Loucy (cell line): ENCODE measurements around the gene PLXNA4.

Experiments
- H2AFZ ChIP-seq: fragments of 200-600 bp; sonication (generic); 2 replicates; pipeline ENCODE4 v1.6.0; 2016; ENCODE audit warnings: antibody characterized with exemption, mild to moderate bottlenecking, low read length, moderate library complexity
- H3F3A ChIP-seq: fragments of 200-600 bp; 2 replicates; pipeline ENCODE4 v1.6.0; 2016; ENCODE audit warnings: antibody characterized with exemption, low read depth, mild to moderate bottlenecking
- H3K27me3 ChIP-seq: fragments of 200-600 bp; sonication (generic); 2 replicates; pipeline ENCODE4 v1.6.1; 2014; ENCODE audit warnings: low read length, mild to moderate bottlenecking; ENCODE audit not compliant: insufficient read depth, poor library complexity, severe bottlenecking
- H3K36me3 ChIP-seq: fragments of 200-600 bp; sonication (generic); 2 replicates; pipeline ENCODE4 v1.6.1; 2016; ENCODE audit warnings: low read length; ENCODE audit not compliant: insufficient read depth
- H3K4me1 ChIP-seq: fragments of 200-600 bp; sonication (generic); 2 replicates; pipeline ENCODE4 v1.5.1; 2014; ENCODE audit warnings: low read length, mild to moderate bottlenecking; ENCODE audit not compliant: insufficient read depth, poor library complexity, severe bottlenecking
- H3K4me2 ChIP-seq: fragments of 200-600 bp; sonication (generic); 2 replicates; pipeline ENCODE4 v1.6.0; 2014; ENCODE audit warnings: antibody characterized with exemption, low read length, low read depth, mild to moderate bottlenecking; ENCODE audit not compliant: poor library complexity, severe bottlenecking
- H3K4me3 ChIP-seq: fragments of 200-600 bp; sonication (generic); 2 replicates; pipeline ENCODE4 v1.5.1; 2014; ENCODE audit warnings: low read length, mild to moderate bottlenecking, mixed read lengths; ENCODE audit not compliant: poor library complexity, severe bottlenecking
- H3K79me2 ChIP-seq: fragments of 200-600 bp; sonication (generic); 2 replicates; pipeline ENCODE4 v1.6.1; 2014; ENCODE audit warnings: low read length; ENCODE audit not compliant: insufficient read depth
- H3K9ac ChIP-seq: fragments of 200-600 bp; sonication (generic); 2 replicates; pipeline ENCODE4 v1.6.0; 2014; ENCODE audit warnings: mild to moderate bottlenecking, low read depth, low read length, moderate library complexity; ENCODE audit not compliant: poor library complexity, severe bottlenecking
- H3K9me2 ChIP-seq: fragments of 200-600 bp; sonication (generic); replicated peaks from 2 replicates; pipeline ENCODE4 v1.6.1; 2016; ENCODE audit warnings: low read depth, low read length, mixed read lengths
- H3K9me3 ChIP-seq: fragments of 200-600 bp; sonication (generic); 2 replicates; pipeline ENCODE4 v1.6.1; 2014; ENCODE audit warnings: mild to moderate bottlenecking, antibody characterized with exemption, low read length, low read depth; ENCODE audit not compliant: insufficient read depth
- H4K20me1 ChIP-seq: fragments of 200-600 bp; sonication (generic); 2 replicates; pipeline ENCODE4 v1.6.0; 2014; ENCODE audit warnings: antibody characterized with exemption, low read length, mild to moderate bottlenecking; ENCODE audit not compliant: insufficient read depth, poor library complexity, severe bottlenecking
- EZH2phosphoT487 ChIP-seq: fragments of 200-600 bp; IDR thresholded peaks from 2 replicates; pipeline ENCODE4 v1.6.1; 2018; ENCODE audit warnings: antibody characterized with exemption, mild to moderate bottlenecking, moderate library complexity, borderline replicate concordance
- TF ChIP-seq, protein P1 (sequence below): fragments of 200-600 bp; sonication (generic); conservative IDR thresholded peaks from 2 replicates; pipeline ENCODE4 v1.5.1; 2014; ENCODE audit warnings: mild to moderate bottlenecking, antibody characterized with exemption, low read length

Gene PLXNA4

DNA sequence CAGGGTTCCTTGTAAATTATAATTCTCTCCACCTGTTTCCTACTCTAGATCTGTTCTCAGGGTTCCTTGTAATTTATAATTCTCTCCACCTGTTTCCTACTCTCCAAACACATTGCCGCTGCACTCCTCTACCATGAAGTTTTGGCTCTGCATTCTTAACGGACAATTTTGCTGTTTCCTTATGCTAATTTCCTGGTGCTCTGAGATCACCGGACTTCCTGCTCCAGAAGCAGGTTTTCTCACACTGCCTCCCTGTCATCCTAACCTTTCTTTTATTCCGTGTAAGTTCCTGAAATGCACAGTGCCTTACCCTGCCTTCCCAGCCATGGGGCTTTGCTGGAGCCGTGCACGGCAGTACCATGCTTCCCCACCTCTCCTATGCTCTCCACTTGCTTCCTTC lies 256.8 kb downstream of the PLXNA4 start:
- Histone ChIP-seq H2AFZ (no peak overlapping the region), H3K4me3 (no peak overlapping the region), H3K9ac (peak overlapping the region; percentile 42), H3K36me3 (no peaks in the 10 kb centered on the region), H3K4me2 (peak overlapping the region; percentile 65), H4K20me1 (no peaks in the 10 kb centered on the region), H3K9me2 (no peaks in the 10 kb centered on the region), H3F3A (no peaks in the 10 kb centered on the region), H3K9me3 (no peaks in the 10 kb centered on the region), H3K4me1 (peaks cover 4% of the 10 kb centered on the region), H3K27me3 (no peaks in the 10 kb centered on the region), H3K79me2 (no peaks in the 10 kb centered on the region)
- TF ChIP-seq, protein P1, sequence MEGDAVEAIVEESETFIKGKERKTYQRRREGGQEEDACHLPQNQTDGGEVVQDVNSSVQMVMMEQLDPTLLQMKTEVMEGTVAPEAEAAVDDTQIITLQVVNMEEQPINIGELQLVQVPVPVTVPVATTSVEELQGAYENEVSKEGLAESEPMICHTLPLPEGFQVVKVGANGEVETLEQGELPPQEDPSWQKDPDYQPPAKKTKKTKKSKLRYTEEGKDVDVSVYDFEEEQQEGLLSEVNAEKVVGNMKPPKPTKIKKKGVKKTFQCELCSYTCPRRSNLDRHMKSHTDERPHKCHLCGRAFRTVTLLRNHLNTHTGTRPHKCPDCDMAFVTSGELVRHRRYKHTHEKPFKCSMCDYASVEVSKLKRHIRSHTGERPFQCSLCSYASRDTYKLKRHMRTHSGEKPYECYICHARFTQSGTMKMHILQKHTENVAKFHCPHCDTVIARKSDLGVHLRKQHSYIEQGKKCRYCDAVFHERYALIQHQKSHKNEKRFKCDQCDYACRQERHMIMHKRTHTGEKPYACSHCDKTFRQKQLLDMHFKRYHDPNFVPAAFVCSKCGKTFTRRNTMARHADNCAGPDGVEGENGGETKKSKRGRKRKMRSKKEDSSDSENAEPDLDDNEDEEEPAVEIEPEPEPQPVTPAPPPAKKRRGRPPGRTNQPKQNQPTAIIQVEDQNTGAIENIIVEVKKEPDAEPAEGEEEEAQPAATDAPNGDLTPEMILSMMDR: no peak

DNA sequence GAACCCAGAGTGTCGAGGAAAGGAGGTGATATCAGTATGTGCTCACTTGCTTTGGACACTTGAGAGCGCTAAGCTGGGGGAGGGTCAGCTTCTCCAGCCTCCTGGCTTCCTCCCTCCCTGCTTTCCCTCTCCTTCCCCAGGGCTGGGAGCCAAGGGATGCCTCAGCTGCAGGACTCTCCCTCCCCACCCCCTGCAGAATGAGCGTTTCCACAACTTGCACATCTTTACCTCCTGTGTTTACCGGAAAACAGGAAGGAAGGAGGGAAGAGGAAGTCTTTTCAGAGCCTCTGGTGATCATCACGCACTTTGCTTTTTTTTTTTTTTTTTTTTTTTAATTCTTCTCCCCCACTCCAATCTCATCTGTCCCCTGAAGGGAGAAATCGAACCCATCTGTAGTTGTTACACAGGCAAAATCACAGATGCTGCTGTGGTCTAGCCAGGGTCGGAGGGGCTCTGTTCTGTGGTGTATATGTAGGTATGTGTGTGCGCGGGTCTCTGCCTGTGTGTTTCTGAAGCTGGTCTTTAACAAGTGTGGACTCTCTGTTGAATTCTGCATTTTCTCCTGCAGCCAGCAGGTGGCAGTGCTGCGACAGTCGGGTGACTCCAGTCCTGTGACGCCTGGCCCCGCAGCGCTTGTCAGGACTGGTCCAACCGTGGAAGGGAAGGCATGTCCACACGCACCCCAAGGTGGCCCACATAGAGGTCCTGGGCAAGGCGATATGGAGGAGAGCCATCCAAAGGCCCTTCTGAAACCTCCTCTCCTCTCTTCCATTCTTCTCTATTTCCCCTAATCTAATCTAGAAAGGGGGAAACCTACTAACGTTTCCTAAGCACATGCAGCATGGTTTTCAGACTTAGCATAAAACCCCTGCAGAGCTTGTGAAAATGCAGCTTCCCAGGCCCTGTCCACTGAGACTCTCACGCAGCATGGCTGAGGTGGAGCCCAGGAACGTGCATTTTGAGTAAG lies 257.6 kb downstream of the PLXNA4 start:
- H3F3A ChIP-seq: no peaks in the 10 kb centered on the region
- H3K36me3 ChIP-seq: no peaks in the 10 kb centered on the region
- no peaks in the 10 kb centered on the region for H3K9me3 ChIP-seq
- peak overlapping the region; percentile 42 for H3K9ac ChIP-seq
- H3K4me1 ChIP-seq: peaks cover 4% of the 10 kb centered on the region
- no peaks in the 10 kb centered on the region for H3K9me2 ChIP-seq
- no peaks in the 10 kb centered on the region for H3K27me3 ChIP-seq
- peak overlapping the region; percentile 72 for H2AFZ ChIP-seq
- peak overlapping the region; percentile 38 for H3K4me3 ChIP-seq
- TF ChIP-seq, protein P1: peak; percentile 90
- TF ChIP-seq EZH2phosphoT487: no peak
- H3K4me2 ChIP-seq: peak overlapping the region; percentile 65
- H3K79me2 ChIP-seq: no peaks in the 10 kb centered on the region
- no peaks in the 10 kb centered on the region for H4K20me1 ChIP-seq

DNA sequence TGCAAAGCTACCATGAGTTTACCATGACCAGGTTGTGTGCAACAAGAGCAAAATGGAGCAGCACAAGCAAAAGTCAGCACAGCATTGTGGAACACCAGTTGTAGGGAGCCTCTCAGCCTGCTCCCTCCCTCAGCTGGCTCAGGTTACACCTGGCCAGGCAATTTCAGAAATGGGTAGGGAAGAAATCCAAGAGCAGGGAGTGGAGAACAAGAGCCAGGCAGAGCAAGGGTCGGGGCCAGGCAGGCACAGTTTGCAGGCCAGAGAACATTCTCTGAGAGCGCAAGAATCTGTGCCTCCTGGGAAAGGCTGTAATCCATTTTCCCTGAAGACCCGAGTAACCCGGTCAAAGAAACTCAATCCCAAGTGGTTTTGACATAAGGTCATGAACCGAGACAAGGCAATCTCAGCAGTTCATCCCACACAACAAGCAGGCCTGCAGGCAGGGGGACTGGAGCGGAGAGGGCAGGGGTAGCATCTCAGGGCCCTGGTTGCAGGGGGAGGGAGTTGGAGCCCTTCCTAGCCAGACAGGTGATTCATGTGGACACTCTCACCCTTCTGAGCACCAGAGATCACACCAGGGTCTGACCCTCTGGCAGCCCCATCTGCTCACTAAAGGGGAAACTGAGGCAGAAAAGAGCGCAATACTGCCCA lies 258.4 kb downstream of the PLXNA4 start:
- H4K20me1 ChIP-seq: no peaks in the 10 kb centered on the region
- H3K9me3 ChIP-seq: no peaks in the 10 kb centered on the region
- H3K9me2 ChIP-seq: no peaks in the 10 kb centered on the region
- peaks cover 4% of the 10 kb centered on the region for H3K4me1 ChIP-seq
- no peak overlapping the region for H3K4me3 ChIP-seq
- H3K79me2 ChIP-seq: no peaks in the 10 kb centered on the region
- no peak overlapping the region for H2AFZ ChIP-seq
- H3K4me2 ChIP-seq: no peak overlapping the region
- H3K9ac ChIP-seq: no peak overlapping the region
- H3K36me3 ChIP-seq: no peaks in the 10 kb centered on the region
- no peaks in the 10 kb centered on the region for H3K27me3 ChIP-seq
- H3F3A ChIP-seq: no peaks in the 10 kb centered on the region
- TF ChIP-seq, protein P1: no peak
- no peak for TF ChIP-seq EZH2phosphoT487
